Pancreas (tissue), 10 donors: Measurements from ENCODE around the gene PDE8A. TPM values are rescaled to one million over a fixed set of nuclear protein-coding genes. Genes with fewer than 3 reads are reported as not detected.

Experiments used
- ATAC-seq, 4 donors: fragments of 200-7000 bp; cut with Tn5 transposase; one replicate each; pipeline versions ENCODE4 v1.8.0 to v1.9.1; 2020; ENCODE audit warnings: mild to moderate bottlenecking in 4 of 4, moderate library complexity in 4 of 4
- DNase-seq, 6 donors: peaks; one replicate each; pipeline ENCODE4 v3.0.0-alpha.2; 2020
- FAIRE-seq: peaks from 2 replicates; lab custom pipeline; 2012; peaks lifted over from hg19 to GRCh38; lab: Jason Lieb, UNC
- H3K27ac ChIP-seq, 4 donors: fragments of 200-600 bp; sonication (generic); 1 replicate in 3 of 4; 2 replicates in 1 of 4; pipeline versions ENCODE4 v1.5.0 to v1.8.0; 2020
- H3K27me3 ChIP-seq, 4 donors: fragments of 200-600 bp; one replicate each; pipeline ENCODE4 v1.8.0; 2021
- H3K36me3 ChIP-seq, 3 donors: fragments of 200-600 bp; sonication (generic) in 1 of 3; one replicate each; pipeline versions ENCODE4 v1.5.0 to v1.8.0; 2020 to 2021
- H3K4me1 ChIP-seq, 3 donors: fragments of 200-600 bp; one replicate each; pipeline ENCODE4 v1.8.0; 2021
- H3K4me3 ChIP-seq, 4 donors: fragments of 200-600 bp; sonication (generic) in 2 of 4; one replicate each; pipeline versions ENCODE4 v1.5.0 to v1.8.0; 2020 to 2021
- H3K9me3 ChIP-seq, 4 donors: fragments of 200-600 bp; one replicate each; pipeline ENCODE4 v1.8.0; 2021
- WGBS, 2 donors: extraction: QIAGEN DNeasy Blood & Tissue Kit; methylation state at CpG; one replicate each; pipeline ENCODE4 v1.1.7; 2013; 5-methylcytosine and 5-hydroxymethylcytosine counted together
- intact Hi-C, 3 donors: fragments of 100-400 bp; cut with DNase I; formaldehyde crosslinking; loops; one replicate each; pipeline versions ENCODE4 v1.11.1 to v1.14.2; 2022
- polyA plus RNA-seq, 2 donors: library from polyadenylated mRNA; stranded (reverse); fragments of 200-250 nt; gene quantifications; one replicate each; pipeline ENCODE4 v1.2.3, GENCODE V29; 2013
- total RNA-seq, 6 donors: library from RNA; stranded (reverse); fragmentation: NEBNext Ultra II Directional in 4 of 6; extraction: Animal tissue kit (Norgen Biotek cat#: 25700) in 4 of 6; gene quantifications; one replicate each; pipeline versions ENCODE4 v1.2.1 to v1.2.4, GENCODE V29; 2021 to 2023
- TF ChIP-seq, protein P1 (sequence below), 4 donors: fragments of 200-600 bp; sonication (generic) in 3 of 4; IDR thresholded peaks; one replicate each; pipeline versions ENCODE4 v1.5.0 to v1.8.0; 2021; ENCODE audit warnings: antibody characterized with exemption in 4 of 4
- donor health status: healthy with polysubstance abuse.
- donor health status: DM: no; HTN: no; CAD: no; lungs with moderate emphysema.
- donor health status: DM: no; HTN: no; CAD: no.
- donor health status: control.
- donor health status: control.
- donor health status: Bipolar disorder and iron deficiency.
- donor health status: DM: yes; HTN: yes; CAD: no.
- donor health status: DM: no; HTN: no; CAD: no.
- donor health status: DM: no; HTN: no; CAD: no.
- donor health status: DM: yes; HTN: yes; CAD: no.

PDE8A gene
- total and polyA plus RNA-seq, 8 donors, result 14.7 to 31.3 (median 20.7) TPM

DNA sequence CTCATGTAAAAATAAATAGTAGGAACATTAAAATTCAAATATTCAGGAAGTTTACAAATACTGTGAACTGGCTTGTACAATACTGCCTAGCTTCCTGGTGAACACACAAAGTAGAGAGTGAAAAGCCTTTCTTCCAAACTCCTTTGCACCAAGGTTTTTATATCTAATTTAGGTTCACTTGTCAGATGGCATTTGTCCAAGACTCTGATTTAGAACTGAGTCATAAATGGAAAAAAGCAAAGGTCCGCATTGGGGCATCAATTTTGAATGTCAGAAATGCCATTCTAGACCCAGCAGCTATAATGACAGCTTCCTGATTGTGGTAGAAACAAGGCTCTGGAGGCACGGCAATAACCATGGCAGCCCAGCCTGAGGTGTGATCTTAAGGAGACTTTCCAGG lies 160.7 kb downstream of the PDE8A start:
- no peaks in the 10 kb centered on the region for H3K27me3 ChIP-seq
- TF ChIP-seq, protein P1, sequence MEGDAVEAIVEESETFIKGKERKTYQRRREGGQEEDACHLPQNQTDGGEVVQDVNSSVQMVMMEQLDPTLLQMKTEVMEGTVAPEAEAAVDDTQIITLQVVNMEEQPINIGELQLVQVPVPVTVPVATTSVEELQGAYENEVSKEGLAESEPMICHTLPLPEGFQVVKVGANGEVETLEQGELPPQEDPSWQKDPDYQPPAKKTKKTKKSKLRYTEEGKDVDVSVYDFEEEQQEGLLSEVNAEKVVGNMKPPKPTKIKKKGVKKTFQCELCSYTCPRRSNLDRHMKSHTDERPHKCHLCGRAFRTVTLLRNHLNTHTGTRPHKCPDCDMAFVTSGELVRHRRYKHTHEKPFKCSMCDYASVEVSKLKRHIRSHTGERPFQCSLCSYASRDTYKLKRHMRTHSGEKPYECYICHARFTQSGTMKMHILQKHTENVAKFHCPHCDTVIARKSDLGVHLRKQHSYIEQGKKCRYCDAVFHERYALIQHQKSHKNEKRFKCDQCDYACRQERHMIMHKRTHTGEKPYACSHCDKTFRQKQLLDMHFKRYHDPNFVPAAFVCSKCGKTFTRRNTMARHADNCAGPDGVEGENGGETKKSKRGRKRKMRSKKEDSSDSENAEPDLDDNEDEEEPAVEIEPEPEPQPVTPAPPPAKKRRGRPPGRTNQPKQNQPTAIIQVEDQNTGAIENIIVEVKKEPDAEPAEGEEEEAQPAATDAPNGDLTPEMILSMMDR (IDR thresholded peaks at IDR 0.05), result no peak
- H3K4me1 ChIP-seq, result no peaks in the 10 kb centered on the region
- H3K9me3 ChIP-seq, result no peaks in the 10 kb centered on the region
- DNase-seq (no peak), ATAC-seq (no peak), FAIRE-seq (no peak)
- no peak overlapping the region for H3K27ac ChIP-seq
- H3K4me3 ChIP-seq, result no peak overlapping the region
- WGBS, 2 donors, result 53 to 63% methylated on average over 2 of the region's 2 CpGs
- intact Hi-C loops, result no loop called here
- peaks cover 6 to 24% (median 6%) of the 10 kb centered on the region in 3 donors for H3K36me3 ChIP-seq

DNA sequence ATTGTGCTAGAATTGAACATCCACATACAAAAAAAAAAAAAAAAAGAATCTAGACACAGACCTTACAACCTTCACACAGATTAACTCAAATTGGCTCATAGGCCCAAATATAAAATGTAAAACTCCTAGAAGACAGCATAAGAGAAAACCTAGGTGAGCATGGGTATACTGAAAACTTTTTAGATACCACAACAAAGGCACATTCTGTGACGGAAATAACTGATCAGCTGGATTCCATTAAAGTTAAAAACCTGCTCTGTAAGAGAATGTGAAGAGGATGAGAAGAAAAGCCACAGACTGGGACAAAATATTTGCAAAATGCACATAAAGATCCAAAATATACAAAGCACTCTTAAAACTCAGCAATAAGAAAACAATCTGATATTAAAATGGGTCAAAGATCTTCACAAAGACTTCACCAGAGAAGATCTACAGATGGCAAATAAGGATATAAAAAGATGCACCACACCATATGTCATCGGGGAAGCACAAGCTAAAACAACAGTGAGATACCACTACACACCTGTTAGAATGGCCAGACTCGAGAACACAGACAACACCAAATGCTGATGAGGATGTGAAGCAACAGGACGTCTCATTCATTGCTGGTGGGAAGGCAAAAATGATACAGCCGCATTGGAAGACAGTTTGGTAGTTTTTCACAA lies 167.9 kb downstream of the PDE8A start:
- intact Hi-C loops, result no loop called here
- H3K4me1 ChIP-seq, result no peaks in the 10 kb centered on the region
- WGBS, 2 donors, result 67 to 76% methylated on average over 5 of the region's 5 CpGs
- ATAC-seq (no peak), FAIRE-seq (no peak), DNase-seq (no peak)
- no peaks in the 10 kb centered on the region for H3K27me3 ChIP-seq
- H3K36me3 ChIP-seq, result no peaks in the 10 kb centered on the region
- no peak overlapping the region for H3K27ac ChIP-seq
- no peak overlapping the region for H3K4me3 ChIP-seq
- no peaks in the 10 kb centered on the region for H3K9me3 ChIP-seq
- TF ChIP-seq, protein P1 (IDR thresholded peaks at IDR 0.05), result no peak

DNA sequence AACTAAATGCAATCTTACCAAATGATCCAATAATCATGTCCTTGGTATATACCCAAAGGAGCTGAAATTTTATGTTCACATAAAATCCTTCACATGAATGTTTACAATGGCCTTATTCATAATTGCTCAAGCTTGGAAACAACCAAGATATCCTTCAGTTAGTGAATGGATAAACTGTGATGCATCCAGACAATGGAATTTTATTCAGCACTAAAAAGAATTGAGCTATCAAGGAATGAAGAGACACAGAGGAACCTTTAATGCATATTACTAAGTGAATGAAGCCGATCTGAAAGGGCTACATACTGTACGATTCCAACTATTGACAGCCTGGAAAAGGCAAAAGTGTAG lies 168.4 kb downstream of the PDE8A start:
- Histone ChIP-seq H3K4me3 (no peak overlapping the region), H3K4me1 (no peaks in the 10 kb centered on the region), H3K27me3 (no peaks in the 10 kb centered on the region), H3K9me3 (no peaks in the 10 kb centered on the region), H3K27ac (no peak overlapping the region), H3K36me3 (no peaks in the 10 kb centered on the region)
- WGBS, 2 donors, result 69 to 71% methylated on average over 2 of the region's 2 CpGs
- FAIRE-seq (no peak), ATAC-seq (no peak), DNase-seq (no peak)
- intact Hi-C loops, result no loop called here
- TF ChIP-seq, protein P1 (IDR thresholded peaks at IDR 0.05), result no peak

DNA sequence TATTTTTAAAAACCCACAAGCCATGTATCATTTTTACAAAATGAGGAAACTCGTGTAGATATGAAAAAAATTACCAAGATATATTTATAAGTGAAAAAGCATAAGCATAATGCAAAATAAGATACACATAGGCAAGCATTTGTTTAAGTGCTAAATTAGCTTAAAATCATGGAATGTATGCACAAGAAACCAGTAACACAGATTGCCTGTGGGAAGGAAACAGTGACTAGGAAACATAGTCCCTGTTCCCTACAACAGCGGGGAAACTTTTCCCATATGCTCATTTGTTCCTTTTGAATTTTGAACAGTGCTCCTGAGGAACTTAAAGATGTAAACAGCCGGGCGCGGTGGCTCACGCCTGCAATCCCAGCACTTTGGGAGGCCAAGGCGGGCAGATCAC lies 169.5 kb downstream of the PDE8A start:
- intact Hi-C loops, result no loop called here
- 83 to 95% methylated on average over 7 of the region's 7 CpGs for WGBS, 2 donors
- no peak for DNase-seq
- ATAC-seq, result no peak
- TF ChIP-seq, protein P1 (IDR thresholded peaks at IDR 0.05), result no peak
- no peak overlapping the region for H3K27ac ChIP-seq
- no peaks in the 10 kb centered on the region for H3K27me3 ChIP-seq
- no peak overlapping the region for H3K4me3 ChIP-seq
- no peaks in the 10 kb centered on the region for H3K9me3 ChIP-seq
- no peaks in the 10 kb centered on the region for H3K4me1 ChIP-seq
- no peak for FAIRE-seq
- no peaks in the 10 kb centered on the region for H3K36me3 ChIP-seq

DNA sequence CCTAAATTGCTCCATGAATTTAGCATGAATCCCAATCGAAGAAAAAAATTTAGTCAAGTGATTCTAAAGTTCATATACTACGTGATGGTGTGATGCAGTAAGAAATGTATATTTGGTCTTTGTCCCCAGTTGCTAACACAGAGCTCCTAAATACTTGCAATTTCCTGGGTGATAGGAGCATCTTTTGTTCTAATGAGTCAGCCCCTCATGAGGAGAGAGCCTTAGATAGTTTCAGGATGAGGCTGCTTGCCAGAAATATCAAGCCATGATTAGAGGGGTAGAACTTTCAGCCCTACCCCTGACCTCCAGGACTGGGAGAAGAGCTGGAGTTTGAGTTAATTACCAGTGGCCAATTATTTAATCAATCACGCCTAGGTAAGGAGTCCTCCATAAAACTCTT lies 170.2 kb downstream of the PDE8A start:
- Histone ChIP-seq H3K4me1 (no peaks in the 10 kb centered on the region), H3K27me3 (no peaks in the 10 kb centered on the region), H3K36me3 (no peaks in the 10 kb centered on the region), H3K4me3 (no peak overlapping the region), H3K9me3 (no peaks in the 10 kb centered on the region), H3K27ac (no peak overlapping the region)
- FAIRE-seq (no peak), DNase-seq (no peak), ATAC-seq (no peak)
- 70 to 94% methylated on average over 3 of the region's 3 CpGs for WGBS, 2 donors
- TF ChIP-seq, protein P1 (IDR thresholded peaks at IDR 0.05), result no peak
- intact Hi-C loops, result no loop called here
